AG09319 (cell line): Measurements from ENCODE around the gene CPNE2.

Experiments
- DNase-seq: peaks from one replicate; pipeline ENCODE4 v3.0.0-alpha.2; 2010; ENCODE audit warnings: low read depth; ENCODE audit errors: extremely low read depth
- TF ChIP-seq, protein P1 (sequence below): IDR thresholded peaks from 2 replicates; pipeline ENCODE4 v1.5.1; 2011; ENCODE audit warnings: low read depth, mild to moderate bottlenecking, inconsistent platforms, low read length, moderate library complexity

CPNE2 gene

DNA sequence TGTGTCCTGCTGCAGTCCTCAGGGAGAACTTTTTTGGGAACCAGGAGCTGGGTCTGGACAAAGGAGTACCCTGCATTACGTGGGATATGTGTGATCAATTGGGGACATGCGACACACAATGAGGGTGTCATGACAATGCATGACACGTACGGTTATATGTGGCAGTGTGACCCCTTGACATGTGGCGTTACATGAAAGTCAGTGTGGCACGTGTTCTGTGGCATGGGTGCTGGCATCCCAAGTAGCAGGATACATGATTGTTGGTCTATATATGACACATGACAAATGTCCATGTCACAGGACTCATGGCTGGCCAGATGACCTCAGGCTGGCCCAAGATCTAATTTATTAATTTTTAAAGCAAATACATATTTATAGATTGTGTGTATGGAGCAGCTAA is 9.7 kb upstream of the CPNE2 start:
- no peak for DNase-seq
- TF ChIP-seq, protein P1, sequence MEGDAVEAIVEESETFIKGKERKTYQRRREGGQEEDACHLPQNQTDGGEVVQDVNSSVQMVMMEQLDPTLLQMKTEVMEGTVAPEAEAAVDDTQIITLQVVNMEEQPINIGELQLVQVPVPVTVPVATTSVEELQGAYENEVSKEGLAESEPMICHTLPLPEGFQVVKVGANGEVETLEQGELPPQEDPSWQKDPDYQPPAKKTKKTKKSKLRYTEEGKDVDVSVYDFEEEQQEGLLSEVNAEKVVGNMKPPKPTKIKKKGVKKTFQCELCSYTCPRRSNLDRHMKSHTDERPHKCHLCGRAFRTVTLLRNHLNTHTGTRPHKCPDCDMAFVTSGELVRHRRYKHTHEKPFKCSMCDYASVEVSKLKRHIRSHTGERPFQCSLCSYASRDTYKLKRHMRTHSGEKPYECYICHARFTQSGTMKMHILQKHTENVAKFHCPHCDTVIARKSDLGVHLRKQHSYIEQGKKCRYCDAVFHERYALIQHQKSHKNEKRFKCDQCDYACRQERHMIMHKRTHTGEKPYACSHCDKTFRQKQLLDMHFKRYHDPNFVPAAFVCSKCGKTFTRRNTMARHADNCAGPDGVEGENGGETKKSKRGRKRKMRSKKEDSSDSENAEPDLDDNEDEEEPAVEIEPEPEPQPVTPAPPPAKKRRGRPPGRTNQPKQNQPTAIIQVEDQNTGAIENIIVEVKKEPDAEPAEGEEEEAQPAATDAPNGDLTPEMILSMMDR = no peak

DNA sequence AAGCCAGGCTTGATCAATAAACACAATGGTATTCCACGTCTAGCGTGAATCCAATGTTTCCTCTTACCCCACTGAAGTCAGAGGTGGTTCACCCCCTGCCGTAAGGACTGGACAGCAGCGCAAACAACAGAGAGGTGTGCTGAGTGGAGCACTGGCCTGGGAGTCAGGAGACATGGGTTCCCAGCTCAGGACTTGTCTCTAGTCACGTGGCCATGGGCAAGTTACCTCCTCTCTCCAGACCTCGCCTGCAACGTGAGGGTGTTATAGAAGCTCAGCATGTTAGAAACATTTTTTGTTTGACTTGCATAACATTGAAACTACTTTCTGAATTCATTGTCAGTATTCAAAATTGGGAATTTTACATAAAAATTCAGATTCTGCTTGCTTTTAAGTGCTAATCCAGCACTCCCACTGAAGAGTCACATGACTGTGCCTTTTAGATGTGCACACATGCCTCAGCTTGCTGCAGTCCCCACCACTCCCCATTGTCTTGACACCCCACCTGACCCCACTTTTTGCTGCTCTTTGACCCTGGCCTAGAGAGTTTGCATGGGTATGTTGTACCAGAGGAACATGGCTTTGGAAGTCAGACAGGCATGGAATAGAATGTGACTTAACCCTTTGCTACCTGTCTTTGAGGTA is 8.8 kb upstream of the CPNE2 start:
- no peak for DNase-seq
- TF ChIP-seq, protein P1 = no peak

GRCh38 chr16:57084257-57084770 is 8.1 kb upstream of the CPNE2 start:
- peak; percentile 31 for DNase-seq
- TF ChIP-seq, protein P1 = peak; percentile 99

- DNase-seq = no peak
Measured at GRCh38 chr16:57084996-57085395, 7.4 kb upstream of the CPNE2 start.

DNA sequence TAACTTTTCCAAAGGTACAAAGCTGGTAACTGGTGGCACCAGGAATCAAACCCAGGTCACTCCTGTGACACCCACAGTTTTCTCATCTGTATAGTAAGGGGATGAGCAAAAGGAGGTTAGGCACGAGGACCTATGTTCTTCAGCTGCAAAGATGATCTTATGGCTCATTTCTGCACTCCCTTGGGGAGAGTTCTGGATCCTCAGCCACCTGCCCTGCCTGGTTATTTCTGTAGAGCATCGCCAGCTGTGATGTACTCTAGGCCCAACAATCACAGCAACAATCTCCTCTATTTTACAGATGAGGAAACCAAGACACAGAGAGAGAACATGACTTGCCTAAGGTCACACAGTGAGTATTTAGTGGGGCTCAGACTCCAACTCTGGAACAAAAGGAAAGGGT is 5.4 kb upstream of the CPNE2 start:
- TF ChIP-seq, protein P1 = no peak
- no peak for DNase-seq

More at GRCh38 chr16:57084996-57085395, 7.4 kb upstream of the CPNE2 start:
- TF ChIP-seq, protein P1 = no peak

DNA sequence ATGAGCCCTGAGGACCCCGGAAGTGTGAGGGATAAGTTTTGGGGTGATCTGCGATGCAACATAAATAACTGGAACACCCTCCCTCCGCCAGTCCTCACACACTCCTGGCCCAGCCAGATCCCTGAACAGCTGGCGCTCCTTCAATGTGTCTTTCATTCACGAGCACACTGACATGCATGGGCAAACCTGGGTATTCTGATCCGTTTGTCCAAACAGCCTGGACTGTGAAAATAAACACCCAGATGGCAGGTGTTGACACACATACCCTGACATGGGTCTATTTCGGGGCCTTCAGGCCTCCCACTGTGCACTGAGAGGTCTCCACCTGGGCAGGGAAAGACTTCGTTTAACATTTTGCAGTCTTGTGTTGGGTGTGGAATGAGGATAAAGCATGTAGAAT is 3.0 kb upstream of the CPNE2 start:
- TF ChIP-seq, protein P1 = no peak
- DNase-seq = no peak

DNA sequence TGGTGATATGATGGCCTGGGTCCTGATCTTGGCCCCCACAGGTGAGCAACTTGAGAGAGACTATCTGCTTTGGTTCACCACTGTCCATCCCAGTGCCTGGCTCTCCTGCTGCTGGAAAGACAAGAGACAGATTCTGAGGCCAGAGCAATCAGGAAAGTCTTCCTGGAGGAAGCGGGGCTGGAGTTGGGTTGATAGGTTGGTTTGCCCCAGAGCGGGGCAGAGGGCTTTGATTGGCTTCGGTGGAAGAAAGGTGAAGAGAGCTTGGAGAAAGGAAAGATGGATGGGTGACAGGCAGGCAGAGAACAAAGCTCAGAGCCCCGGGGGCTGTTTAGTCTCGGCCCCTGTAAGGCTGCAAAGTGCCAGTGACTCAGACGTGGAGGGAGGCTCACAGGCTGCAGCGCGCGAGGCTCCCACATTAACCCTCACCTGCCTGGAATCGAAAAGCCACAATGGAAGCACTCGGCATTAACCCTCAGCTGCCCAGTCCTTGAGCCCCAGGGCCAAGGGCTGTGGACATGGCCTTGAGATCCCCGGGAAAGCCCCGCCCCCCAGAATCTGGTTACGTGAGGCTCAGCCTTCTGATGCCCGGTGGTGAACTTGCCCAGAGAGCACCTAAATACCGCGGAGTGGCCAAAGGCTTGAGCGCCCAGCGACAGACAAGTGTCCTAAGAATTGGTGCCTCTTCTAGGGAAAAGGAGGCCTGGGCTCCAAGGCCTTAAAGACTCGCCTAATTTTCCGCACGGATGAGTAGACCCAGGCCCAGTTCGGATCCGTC is 996 bp upstream of the CPNE2 start:
- no peak for DNase-seq
- TF ChIP-seq, protein P1 = no peak
